Epithelial cell of proximal tubule (primary cell): ENCODE data around the gene MAML3. TPM values are rescaled to one million over a fixed set of nuclear protein-coding genes. Genes with fewer than 3 reads are reported as not detected.

Experiments used
- DNase-seq: peaks from one replicate; pipeline ENCODE4 v3.0.0-alpha.2; 2011; ENCODE audit warnings: low read depth
- H3K4me3 ChIP-seq: 2 replicates; pipeline ENCODE4 v1.5.1; 2011; ENCODE audit warnings: low read depth, mild to moderate bottlenecking, low read length
- total RNA-seq: library from RNA; depleted of rRNA; stranded (reverse); fragments of >200 nt; gene quantifications from 2 replicates; pipeline ENCODE4 v1.2.3, GENCODE V29; 2015
- TF ChIP-seq, protein P1 (sequence below): conservative IDR thresholded peaks from 2 replicates; pipeline ENCODE4 v1.5.1; 2012; ENCODE audit warnings: low read depth, mild to moderate bottlenecking, low read length

Gene MAML3
- total RNA-seq, 1 donor from 2014 or later = 1.2 TPM

DNA sequence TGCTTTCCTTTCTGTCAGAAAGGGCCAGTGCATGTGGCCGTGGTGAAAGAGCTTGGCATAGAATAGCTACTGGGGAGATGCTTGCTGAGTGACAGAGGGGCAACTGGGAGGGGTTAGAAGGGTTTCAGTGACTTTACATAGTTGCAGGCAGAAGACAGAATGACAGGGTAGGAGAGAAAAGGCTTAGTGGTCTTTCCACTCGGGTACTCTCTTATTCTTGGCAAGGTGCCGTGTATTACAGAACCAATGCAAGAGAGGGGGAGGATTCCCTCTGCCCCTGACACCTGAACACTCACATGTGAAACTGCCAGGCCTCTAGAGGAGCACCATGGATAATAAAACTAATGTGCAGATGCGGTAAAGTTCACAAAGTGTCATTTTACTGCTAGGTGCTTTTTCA, 260.2 kb downstream of the MAML3 start:
- TF ChIP-seq, protein P1, sequence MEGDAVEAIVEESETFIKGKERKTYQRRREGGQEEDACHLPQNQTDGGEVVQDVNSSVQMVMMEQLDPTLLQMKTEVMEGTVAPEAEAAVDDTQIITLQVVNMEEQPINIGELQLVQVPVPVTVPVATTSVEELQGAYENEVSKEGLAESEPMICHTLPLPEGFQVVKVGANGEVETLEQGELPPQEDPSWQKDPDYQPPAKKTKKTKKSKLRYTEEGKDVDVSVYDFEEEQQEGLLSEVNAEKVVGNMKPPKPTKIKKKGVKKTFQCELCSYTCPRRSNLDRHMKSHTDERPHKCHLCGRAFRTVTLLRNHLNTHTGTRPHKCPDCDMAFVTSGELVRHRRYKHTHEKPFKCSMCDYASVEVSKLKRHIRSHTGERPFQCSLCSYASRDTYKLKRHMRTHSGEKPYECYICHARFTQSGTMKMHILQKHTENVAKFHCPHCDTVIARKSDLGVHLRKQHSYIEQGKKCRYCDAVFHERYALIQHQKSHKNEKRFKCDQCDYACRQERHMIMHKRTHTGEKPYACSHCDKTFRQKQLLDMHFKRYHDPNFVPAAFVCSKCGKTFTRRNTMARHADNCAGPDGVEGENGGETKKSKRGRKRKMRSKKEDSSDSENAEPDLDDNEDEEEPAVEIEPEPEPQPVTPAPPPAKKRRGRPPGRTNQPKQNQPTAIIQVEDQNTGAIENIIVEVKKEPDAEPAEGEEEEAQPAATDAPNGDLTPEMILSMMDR = no peak
- no peak overlapping the region for H3K4me3 ChIP-seq
- no peak for DNase-seq

DNA sequence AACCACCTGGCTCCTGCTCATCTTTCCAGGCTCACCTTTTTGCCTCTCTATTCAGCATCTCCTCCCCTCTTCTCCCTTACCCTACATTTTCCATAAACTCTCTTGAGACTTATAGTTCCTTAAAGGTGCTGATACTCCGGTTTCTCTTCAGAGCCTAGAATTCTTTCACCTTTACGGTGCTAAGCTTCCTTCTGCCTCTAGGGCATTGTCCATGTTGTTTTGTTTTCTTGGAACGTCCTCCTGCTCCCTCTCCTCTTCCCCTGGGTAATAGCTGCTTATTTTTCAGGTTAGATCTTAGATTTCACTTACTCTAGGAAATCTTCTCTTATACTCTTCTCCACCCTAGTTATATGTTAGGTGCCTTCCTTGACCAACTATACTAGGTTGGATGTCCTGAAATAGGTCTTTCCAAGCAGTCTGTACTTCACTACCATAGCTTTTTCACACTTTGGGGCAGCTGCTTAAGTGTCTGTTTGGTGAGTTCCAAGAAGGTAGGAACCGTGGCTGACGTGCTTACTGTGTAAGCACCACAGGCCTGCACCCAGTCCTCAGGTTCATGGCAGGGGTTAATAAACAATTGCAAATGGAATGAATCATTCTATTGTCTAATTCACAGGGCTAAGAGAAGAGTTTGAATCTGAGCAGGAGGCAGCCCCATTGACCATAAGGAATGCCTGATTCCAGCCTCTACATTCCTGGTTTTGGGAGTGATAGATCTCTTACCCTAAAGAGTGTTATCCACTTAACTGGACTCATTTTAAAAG, 260.8 kb downstream of the MAML3 start:
- TF ChIP-seq, protein P1 = peak; percentile 22
- DNase-seq = peak; percentile 86

DNA sequence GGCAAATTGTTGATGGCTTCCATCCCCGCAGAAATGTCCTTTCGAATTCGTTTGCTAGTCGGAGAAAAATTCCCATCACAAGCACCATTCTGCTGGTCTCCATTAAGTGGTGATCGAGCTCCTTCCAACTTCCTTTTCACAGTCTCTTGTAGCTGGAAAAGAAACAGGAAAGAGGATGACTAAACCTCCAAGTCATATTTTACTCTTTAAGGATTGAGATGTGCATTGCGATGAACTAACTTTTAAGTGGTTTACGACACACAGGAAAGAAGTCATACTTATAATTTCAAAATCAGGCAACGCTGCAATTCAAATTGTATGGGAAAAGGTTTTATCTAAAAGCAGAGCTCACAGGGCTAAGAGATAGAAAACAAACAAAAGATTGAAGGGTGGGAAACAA, 263.2 kb downstream of the MAML3 start:
- no peak overlapping the region for H3K4me3 ChIP-seq
- DNase-seq = no peak
- TF ChIP-seq, protein P1 = no peak

More for the DNA sequence above, 260.8 kb downstream of the MAML3 start:
- no peak overlapping the region for H3K4me3 ChIP-seq

DNA sequence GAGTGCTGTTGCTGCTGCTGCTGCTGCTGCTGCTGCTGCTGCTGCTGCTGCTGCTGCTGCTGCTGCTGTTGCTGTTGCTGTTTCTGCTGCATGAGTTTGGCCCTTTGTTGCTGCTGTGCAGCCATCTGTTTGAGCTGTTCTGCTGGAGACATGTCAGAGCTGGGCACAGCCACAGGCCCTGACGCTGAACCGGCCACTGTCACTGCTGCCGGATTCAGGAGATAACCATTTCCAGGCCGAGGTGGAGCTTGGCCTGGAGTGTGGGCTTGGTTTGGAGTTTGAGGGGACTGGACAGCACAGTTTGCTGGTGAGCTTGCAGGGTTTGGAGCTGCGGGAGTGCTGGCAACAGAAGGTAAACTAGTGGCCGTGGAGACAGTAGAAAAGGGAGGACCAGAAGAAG, 264.1 kb downstream of the MAML3 start:
- H3K4me3 ChIP-seq = no peak overlapping the region
- TF ChIP-seq, protein P1 = no peak
- DNase-seq = no peak

DNA sequence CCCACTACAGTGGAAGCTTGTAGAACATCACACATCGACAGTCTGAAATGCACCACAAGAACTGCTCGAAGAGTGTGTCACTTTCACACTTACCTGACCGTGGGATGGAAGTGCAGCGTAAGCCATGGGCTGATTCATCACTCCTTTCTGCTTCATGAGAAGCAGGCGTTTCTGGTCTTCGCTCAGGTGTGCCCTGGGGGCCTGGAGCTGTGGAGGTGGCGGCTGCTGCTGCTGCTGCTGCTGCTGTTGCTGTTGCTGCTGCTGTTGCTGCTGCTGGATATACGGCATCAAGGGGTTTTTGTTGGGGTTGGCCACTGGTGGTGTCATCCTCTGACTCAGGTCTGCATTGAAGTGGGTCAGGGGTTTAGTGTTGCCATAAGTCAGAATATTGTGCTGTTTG, 264.7 kb downstream of the MAML3 start:
- H3K4me3 ChIP-seq = no peak overlapping the region
- peak; percentile 32 for DNase-seq
- TF ChIP-seq, protein P1 = no peak

DNA sequence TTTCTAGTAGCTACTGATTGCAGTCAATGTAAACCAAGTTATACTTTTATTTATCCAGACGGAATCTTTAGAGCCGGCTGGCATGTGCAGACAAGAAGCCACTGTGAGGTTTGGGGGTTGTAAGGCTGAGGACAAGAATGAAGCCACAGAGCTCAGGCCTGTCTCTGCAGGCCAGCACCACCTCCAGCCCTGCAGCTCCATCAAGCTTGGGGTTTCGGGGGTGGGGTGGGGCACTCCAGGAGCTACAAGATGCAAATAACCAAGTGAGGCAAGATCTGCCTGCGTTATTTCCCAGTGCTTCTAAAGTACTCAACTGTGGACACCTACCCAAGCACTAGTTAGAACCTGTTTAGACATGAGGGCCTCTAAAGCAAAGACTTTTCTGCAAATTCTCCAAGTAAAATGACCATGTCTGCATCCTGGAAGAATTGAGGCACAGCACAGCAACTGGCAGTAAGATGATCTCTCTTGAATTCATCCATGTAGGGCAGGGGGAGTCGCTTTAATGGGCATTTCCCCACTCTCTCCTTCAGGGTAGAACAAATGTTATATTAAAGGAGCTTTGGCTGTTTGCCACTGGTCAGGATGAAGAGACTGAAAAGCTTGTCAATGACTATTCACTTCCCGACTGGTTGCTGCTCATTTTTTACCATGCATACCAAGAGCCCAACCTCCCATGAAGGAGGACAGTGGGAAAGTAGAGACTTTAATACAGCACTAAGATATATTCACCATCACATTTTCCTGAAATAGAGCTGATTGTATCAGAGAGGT, 265.8 kb downstream of the MAML3 start:
- DNase-seq = peak; percentile 82
- H3K4me3 ChIP-seq = no peak overlapping the region
- TF ChIP-seq, protein P1 = no peak
